Thyroid gland (tissue), 4 donors: ENCODE results near the gene PDE6A. TPM values are rescaled to one million over a fixed set of nuclear protein-coding genes. Genes with fewer than 3 reads are reported as not detected.

ENCODE experiments used
- DNase-seq, 2 donors: peaks; one replicate each; pipeline ENCODE4 v3.0.0-alpha.2; 2019
- H3K27ac ChIP-seq, 3 donors: fragments of 200-600 bp; sonication (generic); 1 replicate in 2 of 3; 2 replicates in 1 of 3; pipeline ENCODE4 v1.5.1; 2016 to 2019; ENCODE audit warnings: mild to moderate bottlenecking in 1 of 3, moderate library complexity in 1 of 3
- H3K27me3 ChIP-seq: fragments of 200-600 bp; sonication (generic); one replicate; pipeline ENCODE4 v1.5.1; 2019
- H3K36me3 ChIP-seq, 2 donors: fragments of 200-600 bp; sonication (generic); one replicate each; pipeline ENCODE4 v1.5.1; 2016 to 2019
- H3K4me1 ChIP-seq, 2 donors: fragments of 200-600 bp; sonication (generic); one replicate each; pipeline ENCODE4 v1.5.1; 2017 to 2019
- H3K4me3 ChIP-seq, 3 donors: fragments of 200-600 bp; sonication (generic); replicated peaks in 1 of 3; 1 replicate in 2 of 3; 2 replicates in 1 of 3; pipeline ENCODE4 v1.5.1; 2016; ENCODE audit warnings: mild to moderate bottlenecking in 1 of 3
- H3K9me3 ChIP-seq: fragments of 200-600 bp; sonication (generic); one replicate; pipeline ENCODE4 v1.5.1; 2017
- CTCF ChIP-seq, 6 experiments: fragments of 200-600 bp in 3 of 6; fragments of 450-650 bp in 3 of 6; sonication (generic) in 3 of 6; IDR thresholded peaks; one replicate each; pipeline ENCODE4 v1.5.1; 2016 to 2019; ENCODE audit warnings: antibody characterized with exemption in 6 of 6, mild to moderate bottlenecking in 2 of 6, inconsistent platforms in 1 of 6, moderate library complexity in 1 of 6
- POLR2A ChIP-seq, 2 donors: fragments of 450-650 bp; IDR thresholded peaks; one replicate each; pipeline ENCODE4 v1.6.1; 2017; ENCODE audit warnings: antibody characterized with exemption in 2 of 2, mild to moderate bottlenecking in 2 of 2, moderate library complexity in 1 of 2
- WGBS, 2 donors: methylation state at CpG; one replicate each; pipeline ENCODE4 v1.1.5; 2017; 5-methylcytosine and 5-hydroxymethylcytosine counted together
- intact Hi-C: fragments of 100-400 bp; cut with DNase I; formaldehyde crosslinking; loops from one replicate; pipeline ENCODE4 v1.15.1; 2023
- total RNA-seq, 4 donors: library from RNA; depleted of rRNA; stranded (reverse); fragments of >200 nt; gene quantifications; one replicate each; pipeline ENCODE4 v1.2.3, GENCODE V29; 2016

PDE6A gene
- total RNA-seq, 4 donors from 2014 or later = not detected

GRCh38 chr5:149924486-149924885, 20.1 kb downstream of the PDE6A start:
- intact Hi-C loops = no loop called here
- H3K9me3 ChIP-seq = no peaks in the 10 kb centered on the region
- H3K27me3 ChIP-seq = no peaks in the 10 kb centered on the region
- no peak overlapping the region for H3K27ac ChIP-seq
- no peak for TF ChIP-seq POLR2A (IDR thresholded peaks at IDR 0.05)
- no peak for TF ChIP-seq CTCF (IDR thresholded peaks at IDR 0.05)
- no peak overlapping the region for H3K4me3 ChIP-seq
- DNase-seq = no peak
- WGBS, 2 donors = 90 to 93% methylated on average over 5 of the region's 5 CpGs
- H3K4me1 ChIP-seq = no peaks in the 10 kb centered on the region
- no peaks in the 10 kb centered on the region for H3K36me3 ChIP-seq

- 90 to 95% methylated on average over 6 of the region's 6 CpGs for WGBS, 2 donors
- intact Hi-C loops = no loop called here
Observed at GRCh38 chr5:149922950-149923349, 21.6 kb downstream of the PDE6A start.

GRCh38 chr5:149921597-149921996, 23.0 kb downstream of the PDE6A start:
- Histone ChIP-seq H3K27me3 (no peaks in the 10 kb centered on the region), H3K36me3 (no peaks in the 10 kb centered on the region), H3K4me3 (no peak overlapping the region), H3K27ac (no peak overlapping the region), H3K9me3 (no peaks in the 10 kb centered on the region), H3K4me1 (no peaks in the 10 kb centered on the region)
- TF ChIP-seq CTCF (IDR thresholded peaks at IDR 0.05) (no peak), POLR2A (IDR thresholded peaks at IDR 0.05) (no peak)
- intact Hi-C loops = no loop called here
- WGBS, 2 donors = 91 to 93% methylated on average over 3 of the region's 3 CpGs
- no peak for DNase-seq

More at GRCh38 chr5:149922950-149923349, 21.6 kb downstream of the PDE6A start:
- Histone ChIP-seq H3K27me3 (no peaks in the 10 kb centered on the region), H3K9me3 (no peaks in the 10 kb centered on the region), H3K36me3 (no peaks in the 10 kb centered on the region), H3K27ac (no peak overlapping the region), H3K4me1 (no peaks in the 10 kb centered on the region), H3K4me3 (no peak overlapping the region)
- no peak for DNase-seq
- TF ChIP-seq POLR2A (IDR thresholded peaks at IDR 0.05) (no peak), CTCF (IDR thresholded peaks at IDR 0.05) (no peak)

DNA sequence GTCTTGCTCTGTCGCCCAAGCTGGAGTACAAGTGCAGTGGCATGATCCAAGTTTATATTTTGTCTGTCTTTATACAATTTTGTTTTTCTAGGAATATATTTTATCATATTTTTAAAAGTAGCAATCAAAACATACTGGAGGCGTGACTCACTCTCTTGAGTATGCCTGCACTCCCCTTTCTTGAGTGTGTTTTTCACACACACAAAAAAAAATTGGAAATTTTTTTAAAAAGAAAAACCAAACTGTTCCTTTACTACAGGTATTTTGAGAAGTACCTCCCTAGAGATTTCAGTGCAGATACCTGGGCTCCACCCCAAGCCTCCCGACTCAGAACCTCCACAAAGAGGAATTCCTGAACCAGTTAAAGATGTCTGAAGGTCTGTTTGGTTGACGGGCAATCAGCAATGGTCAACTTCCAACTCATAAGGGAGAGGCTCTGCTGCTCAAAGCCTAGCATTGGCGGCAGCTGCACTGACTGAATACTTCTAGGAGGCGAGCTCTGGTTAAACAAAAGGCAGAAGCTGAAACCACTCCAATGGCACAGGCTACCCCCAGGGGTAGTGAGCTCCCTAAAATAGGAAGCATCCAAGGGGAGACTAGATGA, 27.4 kb downstream of the PDE6A start:
- Histone ChIP-seq H3K4me3 (no peak overlapping the region), H3K36me3 (no peaks in the 10 kb centered on the region), H3K9me3 (no peaks in the 10 kb centered on the region), H3K27me3 (no peaks in the 10 kb centered on the region), H3K4me1 (no peaks in the 10 kb centered on the region), H3K27ac (no peak overlapping the region)
- no peak for DNase-seq
- 63 to 66% methylated on average over 6 of the region's 6 CpGs for WGBS, 2 donors
- intact Hi-C loops = no loop called here
- TF ChIP-seq CTCF (IDR thresholded peaks at IDR 0.05) = no peak
- no peak for TF ChIP-seq POLR2A (IDR thresholded peaks at IDR 0.05)

GRCh38 chr5:149916334-149917072, 28.1 kb downstream of the PDE6A start:
- Histone ChIP-seq H3K4me1 (no peaks in the 10 kb centered on the region), H3K4me3 (no peak overlapping the region), H3K9me3 (no peaks in the 10 kb centered on the region), H3K27me3 (no peaks in the 10 kb centered on the region), H3K27ac (no peak overlapping the region), H3K36me3 (no peaks in the 10 kb centered on the region)
- intact Hi-C loops = no loop called here
- WGBS, 2 donors = 82 to 85% methylated on average over 7 of the region's 7 CpGs
- TF ChIP-seq POLR2A (IDR thresholded peaks at IDR 0.05) (no peak), CTCF (IDR thresholded peaks at IDR 0.05) (no peak)
- no peak for DNase-seq
